GM10266 (cell line): ENCODE results near the gene TSPAN5.

Experiments
- DNase-seq: peaks from one replicate; pipeline ENCODE4 v3.0.0; 2012; ENCODE audit errors: extremely low spot score
- CTCF ChIP-seq: IDR thresholded peaks from 2 replicates; pipeline ENCODE4 v1.5.1; 2012; ENCODE audit warnings: mild to moderate bottlenecking, low read depth; ENCODE audit not compliant: control insufficient read depth, insufficient read depth; ENCODE audit errors: missing control alignments

TSPAN5 gene

DNA sequence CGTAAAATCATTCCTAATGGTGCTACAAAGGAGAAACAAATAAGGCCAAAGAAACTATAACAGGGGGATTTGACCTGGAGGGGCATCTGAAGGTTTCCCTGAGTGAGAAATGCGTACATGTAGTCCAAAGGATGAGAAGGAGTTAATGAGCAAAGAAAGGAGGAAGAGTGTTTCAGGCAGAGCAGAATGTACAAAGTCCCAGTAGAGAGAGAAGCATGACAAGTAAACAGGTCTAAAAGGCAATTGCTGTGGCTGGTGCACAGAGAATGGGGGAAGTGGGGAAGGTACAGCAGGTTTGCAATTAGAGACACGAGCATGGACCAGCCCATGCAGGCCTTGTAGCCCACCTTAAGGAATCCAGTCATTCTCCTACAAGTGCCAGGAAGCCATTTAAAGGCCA lies 145.5 kb downstream of the TSPAN5 start:
- no peak for TF ChIP-seq CTCF

GRCh38 chr4:98510757-98511517 lies 147.5 kb downstream of the TSPAN5 start:
- no peak for TF ChIP-seq CTCF

More for the DNA sequence above, 145.5 kb downstream of the TSPAN5 start:
- DNase-seq = no peak

DNA sequence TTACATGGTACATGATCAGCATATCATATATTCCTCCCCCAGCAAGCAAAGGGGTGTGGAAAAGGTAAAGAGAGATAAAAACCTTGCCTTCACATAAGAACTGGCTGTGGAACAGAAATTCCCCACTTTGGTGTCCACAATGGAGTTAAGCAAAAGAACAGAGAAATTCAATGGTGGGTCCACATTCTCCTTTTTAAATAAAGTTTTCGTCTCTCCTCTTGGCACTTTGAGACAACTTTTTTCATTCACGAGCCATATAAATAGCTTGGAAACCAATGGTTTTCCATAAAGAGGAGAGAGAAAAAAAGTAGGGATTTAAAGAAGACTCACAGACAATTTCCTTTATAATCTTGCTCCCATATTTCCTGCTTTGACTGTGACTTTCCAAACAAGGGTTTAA lies 148.1 kb downstream of the TSPAN5 start:
- TF ChIP-seq CTCF = no peak
- no peak for DNase-seq

More at GRCh38 chr4:98510757-98511517, 147.5 kb downstream of the TSPAN5 start:
- no peak for DNase-seq

GRCh38 chr4:98509721-98510120 lies 148.7 kb downstream of the TSPAN5 start:
- DNase-seq = no peak
- TF ChIP-seq CTCF = no peak

- TF ChIP-seq CTCF = no peak
- DNase-seq = no peak
Measured at GRCh38 chr4:98508829-98509598, 149.4 kb downstream of the TSPAN5 start.

DNA sequence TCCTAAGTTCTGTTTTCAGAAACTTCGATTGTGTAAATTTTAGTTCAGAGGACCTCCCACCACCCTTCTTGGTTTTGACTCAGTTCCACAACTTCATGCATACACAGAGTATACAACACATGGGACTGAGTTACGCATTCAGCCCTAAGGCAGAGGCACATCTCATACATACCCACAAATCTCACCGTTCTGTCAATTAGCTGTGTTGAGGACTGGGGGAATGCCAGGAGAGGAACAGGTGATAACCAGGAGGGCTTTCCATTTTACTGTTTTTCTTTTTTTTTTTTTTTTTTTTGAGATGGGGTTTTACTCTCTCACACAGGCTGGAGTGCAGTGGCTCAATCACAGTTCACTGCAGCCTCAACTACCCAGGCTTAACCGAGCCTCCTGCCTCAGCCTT lies 150.2 kb downstream of the TSPAN5 start:
- no peak for DNase-seq
- no peak for TF ChIP-seq CTCF

GRCh38 chr4:98507299-98507698 lies 151.1 kb downstream of the TSPAN5 start:
- TF ChIP-seq CTCF = no peak
- DNase-seq = no peak
